ENCODE results near the gene ARHGEF5. TPM values are rescaled to one million over a fixed set of nuclear protein-coding genes. Genes with fewer than 3 reads are reported as not detected.

ARHGEF5 gene
- total RNA-seq, 2 experiments from 2014 or later = 17.0 to 17.2 TPM

DNA sequence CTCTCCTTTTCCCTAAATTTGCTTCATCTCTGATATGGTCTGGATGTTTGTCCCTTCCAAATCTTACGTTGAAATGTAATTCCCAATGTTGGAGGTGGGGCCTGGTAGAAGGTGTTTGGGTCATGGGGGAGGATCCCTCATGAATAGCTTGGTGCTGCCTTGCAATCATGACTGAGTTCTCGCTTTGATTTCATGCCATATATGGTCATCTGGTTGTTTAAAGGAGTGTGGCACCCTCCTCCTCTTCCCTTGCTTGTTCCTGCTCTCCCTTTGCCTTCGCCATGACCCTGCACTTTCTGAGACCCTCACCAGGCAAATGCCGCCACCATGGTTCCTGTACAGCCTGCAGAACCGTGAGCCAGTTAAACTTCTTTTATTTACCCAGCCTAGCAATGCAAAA is 33.7 kb downstream of the ARHGEF5 start:
- POLR2A ChIA-PET = no interaction called here
- Mint-ChIP-seq H3K4me3 (no peak overlapping the region), H3K27me3 (no peaks in the 10 kb centered on the region), H3K4me1 (ENCODE audit: low read depth) (peaks cover 18% of the 10 kb centered on the region), H3K36me3 (no peaks in the 10 kb centered on the region), H3K27ac (no peak overlapping the region), H3K9me3 (no peaks in the 10 kb centered on the region)
- DNase-seq = no peak
- CTCF ChIA-PET = no interaction called here
- intact Hi-C loops (cut with micrococcal nuclease) = no loop called here

DNA sequence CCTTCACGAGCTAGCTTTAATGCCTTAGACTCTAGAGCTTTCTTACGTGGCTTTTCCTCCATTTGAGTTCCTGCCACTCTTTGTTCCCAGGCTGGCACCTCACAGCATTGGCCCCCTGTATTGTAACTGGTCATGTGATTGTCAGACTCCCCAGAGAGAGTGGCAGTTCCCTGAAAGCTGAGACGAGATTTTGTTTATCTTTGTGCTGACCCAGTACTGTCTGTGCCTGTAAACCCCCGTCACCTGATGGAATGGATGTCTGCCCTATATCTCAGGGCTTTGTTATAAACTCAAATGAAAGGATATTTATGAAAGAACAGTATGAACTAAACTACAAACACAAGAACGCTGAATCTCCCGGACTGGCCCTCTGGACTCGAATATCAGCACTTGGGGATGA is 35.3 kb downstream of the ARHGEF5 start:
- Mint-ChIP-seq H3K4me3 (no peak overlapping the region), H3K27ac (no peak overlapping the region), H3K27me3 (no peaks in the 10 kb centered on the region), H3K4me1 (ENCODE audit: low read depth) (peaks cover 7% of the 10 kb centered on the region), H3K9me3 (no peaks in the 10 kb centered on the region), H3K36me3 (no peaks in the 10 kb centered on the region)
- ChIA-PET CTCF (interaction anchor here (2.5 kb wide), 1 partner anchor 213 kb away, joined by 13 read pairs; no protein-coding TSS in a partner anchor), POLR2A (no interaction called here)
- DNase-seq = no peak
- intact Hi-C loops (cut with micrococcal nuclease) = no loop called here

DNA sequence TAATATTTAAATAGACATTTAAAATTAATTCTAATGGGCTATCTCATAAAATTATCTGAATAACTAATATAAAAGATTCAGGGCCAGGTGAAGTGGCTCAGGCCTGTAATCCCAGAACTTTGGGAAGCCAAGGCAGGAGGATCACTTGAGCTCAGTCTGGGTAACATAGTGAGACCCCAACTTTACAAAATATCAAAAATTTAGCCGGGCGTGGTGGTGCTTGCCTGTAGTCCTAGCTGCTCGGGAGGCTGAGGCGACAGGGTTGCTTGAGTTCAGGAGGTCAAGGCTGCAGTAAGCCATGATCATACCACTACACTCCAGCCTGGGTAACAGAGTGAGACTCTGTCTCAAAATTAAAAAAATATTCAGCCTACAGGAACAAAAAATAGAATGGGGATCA is 35.8 kb downstream of the ARHGEF5 start:
- DNase-seq = no peak
- Mint-ChIP-seq H3K27me3 (no peaks in the 10 kb centered on the region), H3K36me3 (no peaks in the 10 kb centered on the region), H3K4me3 (no peak overlapping the region), H3K9me3 (no peaks in the 10 kb centered on the region), H3K27ac (no peak overlapping the region), H3K4me1 (ENCODE audit: low read depth) (peaks cover 7% of the 10 kb centered on the region)
- intact Hi-C loops (cut with micrococcal nuclease) = no loop called here
- POLR2A ChIA-PET = no interaction called here
- CTCF ChIA-PET = interaction anchor here (1.2 to 2.5 kb wide), 3 partner anchors 11 to 213 kb away, joined by 4 to 13 read pairs (median 5); no protein-coding TSS in a partner anchor

DNA sequence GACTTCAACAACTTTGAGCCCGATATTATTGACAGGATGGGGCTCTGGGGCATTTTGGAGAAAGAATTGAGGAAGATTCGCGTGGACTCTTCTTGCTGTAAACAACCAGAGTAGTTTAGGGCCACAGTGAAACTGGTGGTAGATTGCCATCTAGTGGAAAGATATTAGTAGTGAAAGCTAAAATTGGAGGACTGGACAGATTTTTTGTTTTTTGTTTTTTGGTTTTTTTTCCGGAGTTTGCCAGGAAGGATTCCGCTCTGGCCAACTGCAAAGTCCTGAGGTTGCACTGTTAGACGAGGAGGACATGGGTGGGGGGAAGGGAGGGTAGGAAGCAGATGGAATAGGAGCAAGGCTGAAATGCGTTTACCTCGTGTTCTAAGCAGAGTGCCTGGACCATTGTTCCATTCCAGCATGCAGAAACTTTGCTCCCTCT is 36.6 kb downstream of the ARHGEF5 start:
- no peak for DNase-seq
- H3K27ac Mint-ChIP-seq = no peak overlapping the region
- CTCF ChIA-PET = interaction anchor here (1.2 to 2.5 kb wide), 3 partner anchors 10 to 214 kb away, joined by 4 to 13 read pairs (median 5); no protein-coding TSS in a partner anchor
- H3K4me1 Mint-ChIP-seq (ENCODE audit: low read depth) = peaks cover 2% of the 10 kb centered on the region
- no peaks in the 10 kb centered on the region for H3K27me3 Mint-ChIP-seq
- peak overlapping the region; percentile 38 for H3K4me3 Mint-ChIP-seq
- no peaks in the 10 kb centered on the region for H3K36me3 Mint-ChIP-seq
- no peaks in the 10 kb centered on the region for H3K9me3 Mint-ChIP-seq
- intact Hi-C loops (cut with micrococcal nuclease) = no loop called here
- POLR2A ChIA-PET = no interaction called here

DNA sequence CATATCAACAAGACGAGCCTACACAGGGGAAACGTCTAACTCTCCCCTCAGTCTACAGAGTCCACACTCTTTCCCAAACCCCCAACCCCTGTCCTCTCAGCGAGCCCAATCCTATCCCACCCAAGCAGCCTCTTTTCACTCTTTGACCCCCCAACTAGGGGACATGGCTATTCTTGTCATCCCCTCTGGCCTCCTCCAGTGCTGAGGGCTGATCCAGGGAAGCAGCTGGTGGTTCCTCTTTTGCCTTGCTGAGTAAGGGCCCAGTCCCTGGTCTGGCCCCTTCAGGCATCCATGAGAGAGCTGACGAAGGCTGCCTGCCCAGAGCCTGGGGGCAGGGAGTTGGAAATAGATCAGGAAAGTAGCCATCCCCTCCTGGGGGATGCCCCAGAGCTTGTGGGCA is 41.9 kb downstream of the ARHGEF5 start:
- H3K36me3 Mint-ChIP-seq = no peaks in the 10 kb centered on the region
- no peak overlapping the region for H3K27ac Mint-ChIP-seq
- ChIA-PET POLR2A (no interaction called here), CTCF (no interaction called here)
- no peak overlapping the region for H3K4me3 Mint-ChIP-seq
- H3K27me3 Mint-ChIP-seq = no peaks in the 10 kb centered on the region
- no peak for DNase-seq
- intact Hi-C loops (cut with micrococcal nuclease) = no loop called here
- H3K4me1 Mint-ChIP-seq (ENCODE audit: low read depth) = no peaks in the 10 kb centered on the region
- H3K9me3 Mint-ChIP-seq = no peaks in the 10 kb centered on the region

DNA sequence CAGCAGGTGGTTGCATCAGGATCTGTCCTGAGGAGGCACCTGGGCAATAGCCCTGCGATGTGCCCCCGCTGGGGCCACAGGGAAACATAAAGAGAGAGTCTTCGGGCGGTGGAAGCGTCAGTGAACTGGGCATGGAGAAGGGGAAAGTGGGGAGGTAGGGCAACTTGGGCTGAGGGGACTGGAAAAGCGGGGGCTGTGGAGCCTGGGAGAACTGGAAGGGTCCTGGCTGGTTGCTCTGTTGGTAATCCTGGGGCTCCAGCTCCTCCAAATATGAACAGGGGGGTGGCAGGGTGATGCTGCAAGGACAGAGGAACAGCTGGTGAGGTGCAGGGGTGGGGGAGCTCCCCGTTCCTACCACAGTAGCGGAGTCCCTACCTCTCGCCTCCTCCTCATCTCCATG is 43.1 kb downstream of the ARHGEF5 start:
- POLR2A ChIA-PET = no interaction called here
- H3K36me3 Mint-ChIP-seq = no peaks in the 10 kb centered on the region
- H3K27me3 Mint-ChIP-seq = peaks cover 1% of the 10 kb centered on the region
- no peaks in the 10 kb centered on the region for H3K9me3 Mint-ChIP-seq
- H3K4me1 Mint-ChIP-seq (ENCODE audit: low read depth) = no peaks in the 10 kb centered on the region
- CTCF ChIA-PET = no interaction called here
- intact Hi-C loops (cut with micrococcal nuclease) = no loop called here
- no peak overlapping the region for H3K27ac Mint-ChIP-seq
- DNase-seq = no peak
- no peak overlapping the region for H3K4me3 Mint-ChIP-seq

DNA sequence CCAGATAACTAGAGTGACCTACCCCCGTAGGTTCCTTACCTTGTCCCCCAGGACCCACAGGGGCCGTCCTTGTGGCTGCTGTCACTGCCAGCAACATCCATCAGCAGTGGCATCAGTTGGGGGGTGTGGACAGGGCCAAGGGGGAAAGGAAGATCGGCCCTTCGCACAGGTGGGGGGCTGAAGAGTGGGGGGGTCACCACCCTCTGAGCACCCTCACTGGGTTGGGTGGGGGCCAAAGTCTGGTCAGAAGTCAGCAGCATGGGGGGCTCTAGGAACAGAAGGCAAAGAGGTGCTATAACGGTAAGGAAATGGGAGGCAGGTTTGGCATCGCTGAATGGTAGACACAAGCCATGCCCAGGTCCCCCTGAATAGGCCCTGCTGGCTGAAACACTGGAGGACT is 43.7 kb downstream of the ARHGEF5 start:
- Mint-ChIP-seq H3K4me1 (ENCODE audit: low read depth) (no peaks in the 10 kb centered on the region), H3K4me3 (no peak overlapping the region), H3K27ac (no peak overlapping the region), H3K27me3 (peaks cover 1% of the 10 kb centered on the region), H3K9me3 (no peaks in the 10 kb centered on the region), H3K36me3 (no peaks in the 10 kb centered on the region)
- no peak for DNase-seq
- ChIA-PET CTCF (no interaction called here), POLR2A (no interaction called here)
- intact Hi-C loops (cut with micrococcal nuclease) = no loop called here

DNA sequence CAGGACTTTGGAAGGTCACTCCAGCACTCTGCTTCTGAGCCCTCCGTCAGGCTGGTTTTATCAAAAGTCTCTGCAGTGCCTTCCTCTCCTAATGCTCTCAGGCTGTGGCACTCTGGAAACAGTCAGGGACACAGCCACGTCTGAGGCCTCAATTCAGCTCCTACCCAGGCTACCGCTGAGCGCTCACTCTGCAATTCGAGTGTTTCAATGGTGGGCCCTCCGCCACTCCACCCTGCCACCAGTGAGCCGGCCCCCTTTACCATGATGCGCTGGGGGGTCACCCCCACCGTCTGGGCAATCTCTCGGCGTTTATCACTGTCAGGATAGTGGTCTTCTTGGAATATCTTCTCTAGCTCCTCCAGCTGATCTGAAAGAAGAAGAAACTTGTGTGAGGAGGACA is 44.7 kb downstream of the ARHGEF5 start:
- POLR2A ChIA-PET = no interaction called here
- no peak for DNase-seq
- no peaks in the 10 kb centered on the region for H3K36me3 Mint-ChIP-seq
- CTCF ChIA-PET = no interaction called here
- intact Hi-C loops (cut with micrococcal nuclease) = no loop called here
- no peaks in the 10 kb centered on the region for H3K9me3 Mint-ChIP-seq
- no peaks in the 10 kb centered on the region for H3K4me1 Mint-ChIP-seq (ENCODE audit: low read depth)
- peaks cover 1% of the 10 kb centered on the region for H3K27me3 Mint-ChIP-seq
- no peak overlapping the region for H3K4me3 Mint-ChIP-seq
- H3K27ac Mint-ChIP-seq = no peak overlapping the region

DNA sequence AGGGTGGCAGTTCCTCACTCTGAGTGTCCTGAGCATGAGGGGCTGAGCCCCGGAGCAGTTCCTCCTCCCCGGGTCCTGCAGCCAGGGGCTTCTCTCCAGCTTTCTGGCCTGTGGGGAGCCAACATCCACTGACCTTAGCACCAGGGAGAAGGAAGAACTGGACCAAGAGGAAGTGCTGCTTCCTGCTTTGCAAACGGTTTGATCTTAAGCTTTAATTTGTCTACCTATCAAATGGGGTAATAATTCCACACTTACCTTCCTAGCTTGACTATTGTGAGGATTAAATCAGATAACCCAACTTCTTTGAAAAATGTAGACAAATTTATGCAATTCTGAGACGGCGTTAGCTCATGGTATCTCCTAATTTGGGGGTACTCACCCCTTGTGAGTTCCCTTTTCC is 46.3 kb downstream of the ARHGEF5 start:
- no peaks in the 10 kb centered on the region for H3K4me1 Mint-ChIP-seq (ENCODE audit: low read depth)
- CTCF ChIA-PET = interaction anchor here (1.3 kb wide), 1 partner anchor 10 kb away, joined by 5 read pairs; no protein-coding TSS in a partner anchor

DNA sequence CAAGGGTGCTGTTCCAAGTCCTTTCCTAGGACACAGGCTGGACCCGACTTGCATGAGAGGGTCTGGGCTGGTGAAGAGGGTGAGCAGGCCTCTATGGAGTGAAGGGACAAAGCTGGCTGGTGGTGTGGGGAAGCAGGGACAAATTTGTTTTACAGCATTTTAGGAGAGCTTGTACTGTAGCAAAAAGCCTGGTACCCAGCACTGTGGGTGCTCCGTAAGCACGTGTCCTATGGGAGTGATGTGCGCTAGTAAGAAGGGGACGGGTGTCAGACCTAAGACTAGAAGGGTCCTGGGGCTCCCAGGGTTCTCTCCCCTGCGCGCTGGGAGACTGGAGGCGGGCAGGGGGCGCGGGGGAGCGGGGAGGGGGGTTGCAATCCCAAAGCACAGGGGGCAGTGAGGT is 47.9 kb downstream of the ARHGEF5 start:
- POLR2A ChIA-PET = no interaction called here
- no peaks in the 10 kb centered on the region for H3K36me3 Mint-ChIP-seq
- H3K4me3 Mint-ChIP-seq = no peak overlapping the region
- CTCF ChIA-PET = no interaction called here
- intact Hi-C loops (cut with micrococcal nuclease) = no loop called here
- DNase-seq = no peak
- H3K4me1 Mint-ChIP-seq (ENCODE audit: low read depth) = no peaks in the 10 kb centered on the region
- no peaks in the 10 kb centered on the region for H3K9me3 Mint-ChIP-seq
- H3K27ac Mint-ChIP-seq = no peak overlapping the region
- H3K27me3 Mint-ChIP-seq = peaks cover 1% of the 10 kb centered on the region

More for the DNA sequence above, 46.3 kb downstream of the ARHGEF5 start:
- Mint-ChIP-seq H3K4me3 (no peak overlapping the region), H3K27ac (no peak overlapping the region), H3K9me3 (no peaks in the 10 kb centered on the region), H3K36me3 (no peaks in the 10 kb centered on the region), H3K27me3 (peaks cover 1% of the 10 kb centered on the region)
- no peak for DNase-seq
- intact Hi-C loops (cut with micrococcal nuclease) = no loop called here
- POLR2A ChIA-PET = no interaction called here

DNA sequence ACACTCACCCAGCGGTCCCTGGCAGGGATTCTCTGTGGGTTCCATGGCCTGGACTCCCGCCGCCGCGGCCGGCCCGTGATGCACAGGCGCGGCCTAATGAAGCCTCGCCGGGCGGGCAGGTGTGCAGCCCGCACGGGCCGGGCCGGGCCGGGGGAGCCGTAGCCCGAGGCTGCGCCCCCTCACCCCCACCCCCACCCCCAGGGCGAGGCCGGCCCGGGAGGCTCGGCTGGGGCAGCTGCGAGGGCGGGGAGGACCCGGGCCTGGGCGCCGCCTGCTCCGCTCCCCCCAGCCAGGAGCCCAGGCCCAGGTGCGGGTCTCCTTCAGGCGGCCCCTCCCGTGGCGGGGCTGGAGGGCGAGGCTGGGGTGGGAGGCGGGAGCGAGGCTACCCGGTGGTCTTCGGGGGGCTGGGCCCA is 48.5 kb downstream of the ARHGEF5 start, which contains the start of gene NOBOX:
TSS of gene NOBOX (minus strand) at position 45 of the 413 bp plus-strand sequence.
- intact Hi-C loops (cut with micrococcal nuclease) = no loop called here
- Mint-ChIP-seq H3K36me3 (no peaks in the 10 kb centered on the region), H3K27ac (no peak within 1 kb of the TSS), H3K4me1 (ENCODE audit: low read depth) (no peaks in the 10 kb centered on the region), H3K27me3 (peaks cover 4% of the 10 kb centered on the region), H3K9me3 (no peaks in the 10 kb centered on the region), H3K4me3 (no peak within 1 kb of the TSS)
- ChIA-PET POLR2A (no interaction called here), CTCF (no interaction called here)
- DNase-seq = no peak

DNA sequence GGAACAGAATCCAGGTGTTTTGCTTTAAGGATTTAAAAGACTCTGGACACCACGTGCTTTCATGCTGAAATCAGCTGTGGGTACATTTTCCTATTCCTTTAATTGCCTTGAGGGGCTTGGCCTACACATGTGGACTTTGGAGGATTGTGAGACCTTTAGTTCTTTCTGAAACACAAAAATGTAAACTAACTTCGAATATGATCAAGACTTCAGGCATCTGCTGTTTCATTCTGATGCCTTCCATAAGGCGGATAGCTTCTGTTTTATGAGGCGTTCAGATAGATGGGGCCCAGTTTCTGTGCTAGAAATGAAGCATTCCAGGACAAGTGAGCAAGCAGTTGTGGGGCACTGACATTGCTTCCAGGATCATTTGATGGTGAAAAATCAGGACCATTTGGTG is 49.7 kb downstream of the ARHGEF5 start:
- H3K4me1 Mint-ChIP-seq (ENCODE audit: low read depth) = no peaks in the 10 kb centered on the region
- H3K9me3 Mint-ChIP-seq = no peaks in the 10 kb centered on the region
- CTCF ChIA-PET = no interaction called here
- no peak overlapping the region for H3K27ac Mint-ChIP-seq
- no peak overlapping the region for H3K4me3 Mint-ChIP-seq
- POLR2A ChIA-PET = no interaction called here
- intact Hi-C loops (cut with micrococcal nuclease) = no loop called here
- no peak for DNase-seq
- no peaks in the 10 kb centered on the region for H3K36me3 Mint-ChIP-seq
- peaks cover 8% of the 10 kb centered on the region for H3K27me3 Mint-ChIP-seq

DNA sequence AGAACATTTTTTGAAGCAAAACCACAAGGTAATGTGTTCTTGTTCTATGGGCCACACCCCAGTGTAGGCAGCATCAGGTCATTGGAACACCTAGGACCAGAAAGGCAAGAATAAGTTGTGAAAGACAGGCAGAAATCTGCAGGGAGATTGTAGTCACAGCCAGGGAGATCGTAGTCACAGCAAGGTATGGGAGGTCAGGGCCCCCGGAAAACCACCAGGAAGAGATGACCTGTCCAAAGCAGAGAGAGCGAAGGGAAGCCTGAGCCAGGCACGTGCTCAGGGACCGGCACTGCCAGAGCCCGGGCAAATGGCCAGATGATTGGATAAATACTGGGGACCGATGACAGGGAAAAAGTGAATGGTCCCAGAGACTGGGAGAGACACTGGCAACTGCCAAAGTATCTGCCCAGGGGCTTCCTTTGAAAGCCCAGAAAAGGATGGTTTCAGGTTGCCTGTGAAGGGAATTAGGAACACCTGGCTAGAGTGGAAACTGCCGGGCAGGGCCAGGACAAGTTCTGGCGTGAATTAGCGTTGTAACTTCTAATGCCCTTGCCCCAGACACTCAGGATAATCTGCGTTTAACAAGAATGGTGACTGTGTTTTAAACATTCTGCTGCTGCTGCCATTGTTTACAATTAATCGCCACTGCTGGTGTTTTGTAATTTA is 52.2 kb downstream of the ARHGEF5 start:
- H3K4me1 Mint-ChIP-seq (ENCODE audit: low read depth) = no peaks in the 10 kb centered on the region

More for the DNA sequence above, 52.2 kb downstream of the ARHGEF5 start:
- ChIA-PET POLR2A (no interaction called here), CTCF (no interaction called here)
- intact Hi-C loops (cut with micrococcal nuclease) = no loop called here
- no peaks in the 10 kb centered on the region for H3K36me3 Mint-ChIP-seq
- DNase-seq = no peak
- H3K9me3 Mint-ChIP-seq = no peaks in the 10 kb centered on the region
- peaks cover 11% of the 10 kb centered on the region for H3K27me3 Mint-ChIP-seq
- no peak overlapping the region for H3K27ac Mint-ChIP-seq
- H3K4me3 Mint-ChIP-seq = no peak overlapping the region

Measured in activated CD4-positive, alpha-beta memory T cell treated with anti-CD3 and anti-CD28 coated beads for 36 hours (primary cell).